Neural cell (in vitro differentiated cells): ENCODE data around the gene KMT5C. TPM values are rescaled to one million over a fixed set of nuclear protein-coding genes. Genes with fewer than 3 reads are reported as not detected.

ENCODE experiments used
- H2AFZ ChIP-seq: fragments of 200-600, 300-800 bp; sonication (generic), shearing (Covaris generic); 2 replicates; pipeline ENCODE4 v1.6.0; 2014; ENCODE audit warnings: low read depth, mild to moderate bottlenecking, antibody characterized with exemption, low read length, moderate library complexity
- H3F3A ChIP-seq: fragments of 200-600 bp; shearing (Covaris generic); 2 replicates; pipeline ENCODE4 v1.6.1; 2016; ENCODE audit warnings: mild to moderate bottlenecking, moderate library complexity, mixed read lengths, antibody characterized with exemption, low read length; ENCODE audit not compliant: insufficient read depth, poor library complexity, severe bottlenecking
- H3K27ac ChIP-seq: fragments of 200-600, 300-800 bp; sonication (generic), shearing (Covaris generic); 2 replicates; pipeline ENCODE4 v1.5.1; 2014; ENCODE audit warnings: mild to moderate bottlenecking, low read length, moderate library complexity
- H3K27me3 ChIP-seq: fragments of 300-800, 200-600 bp; sonication (generic), shearing (Covaris generic); 2 replicates; pipeline ENCODE4 v1.6.0; 2014; ENCODE audit warnings: mild to moderate bottlenecking, low read depth, low read length, moderate library complexity; ENCODE audit not compliant: insufficient read depth
- H3K36me3 ChIP-seq: fragments of 300-800, 200-600 bp; sonication (generic), shearing (Covaris generic); 2 replicates; pipeline ENCODE4 v1.5.1; 2014; ENCODE audit warnings: mild to moderate bottlenecking, antibody characterized with exemption, low read length, moderate library complexity; ENCODE audit not compliant: insufficient read depth
- H3K4me2 ChIP-seq: fragments of 300-800, 200-600 bp; sonication (generic), shearing (Covaris generic); 2 replicates; pipeline ENCODE4 v1.6.0; 2014; ENCODE audit warnings: mild to moderate bottlenecking, low read length
- H3K4me3 ChIP-seq: fragments of 300-800, 200-600 bp; sonication (generic), shearing (Covaris generic); 2 replicates; pipeline ENCODE4 v1.5.1; 2014; ENCODE audit warnings: mild to moderate bottlenecking, low read length, moderate library complexity
- H3K79me2 ChIP-seq: fragments of 200-600 bp; shearing (Covaris generic); replicated peaks from 2 replicates; pipeline ENCODE4 v1.6.0; 2014; ENCODE audit warnings: mild to moderate bottlenecking, low read length, moderate library complexity; ENCODE audit not compliant: insufficient read depth
- H3K9ac ChIP-seq: fragments of 300-800, 200-600 bp; sonication (generic), shearing (Covaris generic); 2 replicates; pipeline ENCODE4 v1.6.1; 2016; ENCODE audit warnings: mild to moderate bottlenecking, low read length, mixed read lengths
- H3K9me2 ChIP-seq: fragments of 200-600 bp; shearing (Covaris generic); 2 replicates; pipeline ENCODE4 v1.6.1; 2016; ENCODE audit warnings: mild to moderate bottlenecking, low read length, mixed read lengths; ENCODE audit not compliant: insufficient read depth
- H3K9me3 ChIP-seq: fragments of 200-600, 300-800 bp; sonication (generic), shearing (Covaris generic); 2 replicates; pipeline ENCODE4 v1.6.1; 2016; ENCODE audit warnings: mild to moderate bottlenecking, mixed run types, low read length, moderate library complexity, mixed read lengths
- H4K20me1 ChIP-seq: fragments of 200-600 bp; shearing (Covaris generic); 2 replicates; pipeline ENCODE4 v1.6.1; 2016; ENCODE audit warnings: mild to moderate bottlenecking, mixed run types; ENCODE audit not compliant: insufficient read depth
- CTCF ChIP-seq: fragments of 450-650 bp; IDR thresholded peaks from 2 replicates; pipeline ENCODE4 v1.5.1; 2014; ENCODE audit warnings: antibody characterized with exemption, mild to moderate bottlenecking, moderate library complexity; ENCODE audit not compliant: poor library complexity, severe bottlenecking
- EP300 ChIP-seq: fragments of 450-650 bp; conservative IDR thresholded peaks from 2 replicates; pipeline ENCODE4 v1.6.1; 2014; ENCODE audit warnings: antibody characterized with exemption, mild to moderate bottlenecking, moderate library complexity; ENCODE audit not compliant: poor library complexity, severe bottlenecking
- EZH2 ChIP-seq: fragments of 200-600, 300-800 bp; shearing (Covaris generic), sonication (generic); IDR thresholded peaks from 2 replicates; pipeline ENCODE4 v1.6.1; 2014; ENCODE audit warnings: antibody characterized with exemption, low read length, borderline replicate concordance, mild to moderate bottlenecking; ENCODE audit not compliant: insufficient read depth, poor library complexity, severe bottlenecking
- MXI1 ChIP-seq: fragments of 450-650 bp; conservative IDR thresholded peaks from 2 replicates; pipeline ENCODE4 v1.6.1; 2014; ENCODE audit warnings: antibody characterized with exemption, mild to moderate bottlenecking; ENCODE audit not compliant: poor library complexity, severe bottlenecking
- POLR2AphosphoS5 ChIP-seq: IDR thresholded peaks from 2 replicates; pipeline ENCODE4 v1.6.1; 2012
- RAD21 ChIP-seq: fragments of 450-650 bp; conservative IDR thresholded peaks from 2 replicates; pipeline ENCODE4 v1.6.1; 2014; ENCODE audit warnings: antibody characterized with exemption, mild to moderate bottlenecking, moderate library complexity
- SMC3 ChIP-seq: fragments of 450-650 bp; conservative IDR thresholded peaks from 2 replicates; pipeline ENCODE4 v1.6.1; 2014; ENCODE audit warnings: antibody characterized with exemption, mild to moderate bottlenecking, moderate library complexity; ENCODE audit not compliant: poor library complexity
- TAF1 ChIP-seq: IDR thresholded peaks from 2 replicates; pipeline ENCODE4 v1.6.1; 2012; ENCODE audit warnings: low read depth
- polyA plus RNA-seq: library from polyadenylated mRNA; depleted of rRNA; stranded (reverse); fragments of >200 nt; gene quantifications from 2 replicates; pipeline ENCODE4 v1.2.3, GENCODE V29; 2014
- TF ChIP-seq, protein P1 (sequence below): IDR thresholded peaks from 2 replicates; pipeline ENCODE4 v1.6.1; 2012; ENCODE audit warnings: borderline replicate concordance

KMT5C gene
- polyA plus RNA-seq, 1 donor from 2014 or later: 50.9 TPM

GRCh38 chr19:55333870-55334269 lies 5.8 kb upstream of the KMT5C start:
- H3K4me2 ChIP-seq: no peak overlapping the region
- no peaks in the 10 kb centered on the region for H4K20me1 ChIP-seq
- H3K27me3 ChIP-seq: no peaks in the 10 kb centered on the region
- H3F3A ChIP-seq: no peaks in the 10 kb centered on the region
- H2AFZ ChIP-seq: no peak overlapping the region
- no peaks in the 10 kb centered on the region for H3K79me2 ChIP-seq
- H3K9me2 ChIP-seq: no peaks in the 10 kb centered on the region
- H3K4me3 ChIP-seq: no peak overlapping the region
- TF ChIP-seq SMC3: no peak
- TF ChIP-seq, protein P1, sequence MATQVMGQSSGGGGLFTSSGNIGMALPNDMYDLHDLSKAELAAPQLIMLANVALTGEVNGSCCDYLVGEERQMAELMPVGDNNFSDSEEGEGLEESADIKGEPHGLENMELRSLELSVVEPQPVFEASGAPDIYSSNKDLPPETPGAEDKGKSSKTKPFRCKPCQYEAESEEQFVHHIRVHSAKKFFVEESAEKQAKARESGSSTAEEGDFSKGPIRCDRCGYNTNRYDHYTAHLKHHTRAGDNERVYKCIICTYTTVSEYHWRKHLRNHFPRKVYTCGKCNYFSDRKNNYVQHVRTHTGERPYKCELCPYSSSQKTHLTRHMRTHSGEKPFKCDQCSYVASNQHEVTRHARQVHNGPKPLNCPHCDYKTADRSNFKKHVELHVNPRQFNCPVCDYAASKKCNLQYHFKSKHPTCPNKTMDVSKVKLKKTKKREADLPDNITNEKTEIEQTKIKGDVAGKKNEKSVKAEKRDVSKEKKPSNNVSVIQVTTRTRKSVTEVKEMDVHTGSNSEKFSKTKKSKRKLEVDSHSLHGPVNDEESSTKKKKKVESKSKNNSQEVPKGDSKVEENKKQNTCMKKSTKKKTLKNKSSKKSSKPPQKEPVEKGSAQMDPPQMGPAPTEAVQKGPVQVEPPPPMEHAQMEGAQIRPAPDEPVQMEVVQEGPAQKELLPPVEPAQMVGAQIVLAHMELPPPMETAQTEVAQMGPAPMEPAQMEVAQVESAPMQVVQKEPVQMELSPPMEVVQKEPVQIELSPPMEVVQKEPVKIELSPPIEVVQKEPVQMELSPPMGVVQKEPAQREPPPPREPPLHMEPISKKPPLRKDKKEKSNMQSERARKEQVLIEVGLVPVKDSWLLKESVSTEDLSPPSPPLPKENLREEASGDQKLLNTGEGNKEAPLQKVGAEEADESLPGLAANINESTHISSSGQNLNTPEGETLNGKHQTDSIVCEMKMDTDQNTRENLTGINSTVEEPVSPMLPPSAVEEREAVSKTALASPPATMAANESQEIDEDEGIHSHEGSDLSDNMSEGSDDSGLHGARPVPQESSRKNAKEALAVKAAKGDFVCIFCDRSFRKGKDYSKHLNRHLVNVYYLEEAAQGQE: no peak
- TF ChIP-seq EP300: no peak
- TF ChIP-seq TAF1: no peak
- no peak for TF ChIP-seq CTCF
- TF ChIP-seq MXI1: no peak
- TF ChIP-seq EZH2: no peak
- TF ChIP-seq POLR2AphosphoS5: no peak
- TF ChIP-seq RAD21: no peak
- no peak overlapping the region for H3K27ac ChIP-seq
- no peak overlapping the region for H3K9ac ChIP-seq
- no peaks in the 10 kb centered on the region for H3K9me3 ChIP-seq
- H3K36me3 ChIP-seq: no peaks in the 10 kb centered on the region

DNA sequence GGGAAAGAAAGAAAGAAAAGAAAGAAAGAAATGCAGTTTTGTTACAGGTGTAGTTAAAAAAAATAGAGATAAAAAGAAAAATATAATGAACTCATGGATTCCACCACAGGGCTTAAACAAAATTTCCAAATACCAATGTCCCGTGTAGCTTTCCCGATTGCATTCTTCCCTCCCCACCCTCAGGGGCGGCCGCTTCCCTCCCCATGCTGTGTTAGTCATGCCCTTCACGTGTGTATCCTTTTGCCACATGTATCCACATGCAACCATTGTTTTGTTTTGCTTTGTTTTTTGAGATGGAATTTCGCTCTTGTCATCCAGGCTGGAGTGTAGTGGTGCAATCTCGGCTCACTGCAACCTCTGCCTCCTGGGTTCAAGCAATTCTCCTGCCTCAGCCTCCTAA lies 3.6 kb upstream of the KMT5C start:
- Histone ChIP-seq H3K9ac (no peak overlapping the region), H3F3A (no peaks in the 10 kb centered on the region), H2AFZ (no peak overlapping the region), H3K27ac (no peak overlapping the region), H3K4me2 (no peak overlapping the region), H3K79me2 (peaks cover 10% of the 10 kb centered on the region), H3K4me3 (no peak overlapping the region), H3K9me2 (no peaks in the 10 kb centered on the region), H3K27me3 (no peaks in the 10 kb centered on the region), H4K20me1 (no peaks in the 10 kb centered on the region), H3K36me3 (no peaks in the 10 kb centered on the region), H3K9me3 (no peaks in the 10 kb centered on the region)
- TF ChIP-seq POLR2AphosphoS5: no peak
- TF ChIP-seq, protein P1: no peak
